ENCODE results near the gene MSANTD7.

GRCh38 chr10:14884082-14884481 is 46.0 kb downstream of the MSANTD7 start:
- TF ChIP-seq POLR2A (IDR thresholded peaks at IDR 0.05): no peak
- no peak for TF ChIP-seq CTCF (IDR thresholded peaks at IDR 0.05)
- TF ChIP-seq POLR2AphosphoS5 (IDR thresholded peaks at IDR 0.05): no peak
- TF ChIP-seq EP300 (IDR thresholded peaks at IDR 0.05): no peak

Measured in suprapubic skin (tissue), 4 donors.